ENCODE data around the gene LRRC40. TPM values are rescaled to one million over a fixed set of nuclear protein-coding genes. Genes with fewer than 3 reads are reported as not detected.

The LRRC40 gene
- polyA plus RNA-seq, 4 donors, result 22.6 to 33.6 (median 29.0) TPM

GRCh38 chr1:70134148-70134547, 71.2 kb downstream of the LRRC40 start:
- no peak for DNase-seq (ENCODE audit: low read depth in 4 of 4, low spot score in 2 of 4)

GRCh38 chr1:70117046-70117445, 88.3 kb downstream of the LRRC40 start:
- DNase-seq (ENCODE audit: low read depth in 4 of 4, low spot score in 2 of 4), result no peak

GRCh38 chr1:70115315-70115714, 90.1 kb downstream of the LRRC40 start:
- no peak for DNase-seq (ENCODE audit: low read depth in 4 of 4, low spot score in 2 of 4)

GRCh38 chr1:70112838-70113237, 92.5 kb downstream of the LRRC40 start:
- no peak for DNase-seq (ENCODE audit: low read depth in 4 of 4, low spot score in 2 of 4)

GRCh38 chr1:70109241-70109640, 96.1 kb downstream of the LRRC40 start:
- DNase-seq (ENCODE audit: low read depth in 4 of 4, low spot score in 2 of 4), result no peak

- no peak for DNase-seq (ENCODE audit: low read depth in 4 of 4, low spot score in 2 of 4)
Observed at GRCh38 chr1:70103770-70104169, 101.6 kb downstream of the LRRC40 start.

- DNase-seq (ENCODE audit: low read depth in 4 of 4, low spot score in 2 of 4), result no peak
Observed at GRCh38 chr1:70101774-70102173, 103.6 kb downstream of the LRRC40 start.

GRCh38 chr1:70101231-70101630, 104.1 kb downstream of the LRRC40 start:
- DNase-seq (ENCODE audit: low read depth in 4 of 4, low spot score in 2 of 4), result no peak

Other genes with a start within 250 kb of the LRRC40 start
- gene SRSF11, start 15.8 kb upstream of the LRRC40 start, polyA plus RNA-seq (ENCODE audit: insufficient read length in 4 of 4), result 100 to 1,000 TPM; 268 to 529 (median 424) TPM
- 10 to 100 TPM; 25.1 to 31.6 (median 29.3) TPM for gene ANKRD13C, start 149.1 kb upstream of the LRRC40 start, polyA plus RNA-seq (ENCODE audit: insufficient read length in 4 of 4)
- gene CTH, start 205.7 kb upstream of the LRRC40 start, polyA plus RNA-seq (ENCODE audit: insufficient read length in 4 of 4), result 10 to 100 TPM; 10.9 to 15.2 (median 13.5) TPM

Measured in left renal cortex interstitium (tissue), 4 donors.